Naive thymus-derived CD8-positive, alpha-beta T cell (primary cell): ENCODE data around the gene SRRD. TPM values are rescaled to one million over a fixed set of nuclear protein-coding genes. Genes with fewer than 3 reads are reported as not detected.

ENCODE experiments used
- ATAC-seq, 2 donors: fragments of 150-1000 bp; cut with Tn5 transposase in 1 of 2; sonication (Bioruptor Pico), chemical (Tn5 transposase) in 1 of 2; 1 replicate in 1 of 2; 2 replicates in 1 of 2; pipeline ENCODE4 v1.10.0; 2021; ENCODE audit warnings: mild to moderate bottlenecking in 2 of 2, moderate library complexity in 2 of 2
- POLR2A ChIA-PET: fragments of 350-600 bp; sonication (Branson Sonifier 250); formaldehyde crosslinking; loops from one replicate; lab custom pipeline; 2021; ENCODE audit warnings: antibody characterized with exemption; lab: Charles Lee
- DNase-seq, 10 donors: peaks; one replicate each; pipeline versions ENCODE4 v3.0.0 to v3.0.0-alpha.2; 2020 to 2022
- H3K27ac Mint-ChIP-seq, 10 donors: one replicate each; pipeline ENCODE4 v1.8.0; 2020 to 2022; ENCODE audit warnings: mild to moderate bottlenecking in 10 of 10, mixed read lengths in 10 of 10, moderate library complexity in 4 of 10, inconsistent platforms in 1 of 10
- H3K27me3 Mint-ChIP-seq, 5 donors: one replicate each; pipeline ENCODE4 v1.8.0; 2021 to 2022; ENCODE audit warnings: mixed read lengths in 5 of 5
- H3K36me3 Mint-ChIP-seq, 3 donors: one replicate each; pipeline ENCODE4 v1.8.0; 2020 to 2022; ENCODE audit warnings: mixed read lengths in 3 of 3, mild to moderate bottlenecking in 2 of 3, inconsistent platforms in 1 of 3
- H3K4me1 Mint-ChIP-seq, 4 donors: one replicate each; pipeline ENCODE4 v1.8.0; 2021 to 2022; ENCODE audit warnings: mixed read lengths in 4 of 4
- H3K4me3 Mint-ChIP-seq, 10 donors: one replicate each; pipeline ENCODE4 v1.8.0; 2020 to 2022; ENCODE audit warnings: mild to moderate bottlenecking in 10 of 10, mixed read lengths in 10 of 10, moderate library complexity in 6 of 10, inconsistent platforms in 1 of 10
- H3K9me3 Mint-ChIP-seq, 9 donors: one replicate each; pipeline ENCODE4 v1.8.0; 2020 to 2022; ENCODE audit warnings: mixed read lengths in 9 of 9, mild to moderate bottlenecking in 3 of 9, inconsistent platforms in 1 of 9, moderate library complexity in 1 of 9
- polyA plus RNA-seq, 3 donors: library from polyadenylated mRNA; unstranded; fragments of 300-500 nt; fragmentation: Illumina TruSeq; gene quantifications; one replicate each; pipeline ENCODE4 v1.2.3, GENCODE V29; 2021
- total RNA-seq, 8 experiments: library from RNA in 2 of 8; stranded (reverse) in 2 of 8; gene quantifications; one replicate each; pipeline ENCODE4 v1.2.3 and lab custom pipeline; 2021 to 2026

SRRD gene
- total and polyA plus RNA-seq, 5 experiments from 2014 or later, result 17.1 to 27.0 (median 21.4) TPM

GRCh38 chr22:26487996-26488395 lies 4.3 kb downstream of the SRRD start:
- Mint-ChIP-seq H3K27me3 (no peaks in the 10 kb centered on the region), H3K27ac (peak overlapping the region in 5 of 10 donors; percentile 27 to 71 (median 47)), H3K36me3 (peaks cover 0 to 69% (median 5%) of the 10 kb centered on the region in 3 donors), H3K9me3 (no peaks in the 10 kb centered on the region), H3K4me1 (peaks cover 13 to 30% (median 28%) of the 10 kb centered on the region in 4 donors), H3K4me3 (no peak overlapping the region)
- POLR2A ChIA-PET, result no interaction called here
- ATAC-seq (no peak), DNase-seq (no peak)

GRCh38 chr22:26489447-26490036 lies 5.9 kb downstream of the SRRD start:
- DNase-seq (no peak), ATAC-seq (no peak)
- POLR2A ChIA-PET, result interaction anchor here (0.7 kb wide), 1 partner anchor 15 kb away, joined by 4 read pairs; no protein-coding TSS in a partner anchor
- H3K9me3 Mint-ChIP-seq, result no peaks in the 10 kb centered on the region
- no peaks in the 10 kb centered on the region for H3K27me3 Mint-ChIP-seq
- H3K4me3 Mint-ChIP-seq, result no peak overlapping the region
- peaks cover 7 to 20% (median 18%) of the 10 kb centered on the region in 4 donors for H3K4me1 Mint-ChIP-seq
- H3K27ac Mint-ChIP-seq, result peak overlapping the region in 7 of 10 donors; percentile 15 to 69 (median 43)
- H3K36me3 Mint-ChIP-seq, result peaks cover 0 to 85% (median 5%) of the 10 kb centered on the region in 3 donors

GRCh38 chr22:26492220-26492619 lies 8.5 kb downstream of the SRRD start:
- peak overlapping the region in 3 of 10 donors; percentile 43 to 62 (median 60) for H3K27ac Mint-ChIP-seq
- no peak overlapping the region for H3K4me3 Mint-ChIP-seq
- peaks cover 0 to 4% (median under 1%) of the 10 kb centered on the region in 4 donors for H3K4me1 Mint-ChIP-seq
- ATAC-seq (no peak), DNase-seq (no peak)
- POLR2A ChIA-PET, result interaction anchor here (1.2 kb wide), 1 partner anchor 61 kb away, joined by 3 read pairs; no protein-coding TSS in a partner anchor
- no peaks in the 10 kb centered on the region for H3K27me3 Mint-ChIP-seq
- H3K36me3 Mint-ChIP-seq, result peaks cover 0 to 94% (median 12%) of the 10 kb centered on the region in 3 donors
- no peaks in the 10 kb centered on the region for H3K9me3 Mint-ChIP-seq

- H3K36me3 Mint-ChIP-seq, result peaks cover 0 to 94% (median 19%) of the 10 kb centered on the region in 3 donors
Observed at GRCh38 chr22:26494506-26494905, 10.8 kb downstream of the SRRD start.

GRCh38 chr22:26496456-26496855 lies 12.8 kb downstream of the SRRD start:
- ATAC-seq (no peak), DNase-seq (no peak)
- H3K36me3 Mint-ChIP-seq, result peaks cover 0 to 89% (median 17%) of the 10 kb centered on the region in 3 donors
- no peak overlapping the region for H3K4me3 Mint-ChIP-seq
- no peaks in the 10 kb centered on the region for H3K9me3 Mint-ChIP-seq
- no peak overlapping the region for H3K27ac Mint-ChIP-seq
- H3K4me1 Mint-ChIP-seq, result peaks cover 0 to 6% (median 3%) of the 10 kb centered on the region in 4 donors
- POLR2A ChIA-PET, result interaction anchor here (1.2 kb wide), 1 partner anchor 13 kb away, joined by 5 read pairs; the partner anchor contains the start of genes HPS4 and SRRD
- H3K27me3 Mint-ChIP-seq, result no peaks in the 10 kb centered on the region

More at GRCh38 chr22:26494506-26494905, 10.8 kb downstream of the SRRD start:
- ATAC-seq (no peak), DNase-seq (no peak)
- Mint-ChIP-seq H3K27me3 (no peaks in the 10 kb centered on the region), H3K27ac (peak overlapping the region in 4 of 10 donors; percentile 15 to 63 (median 36)), H3K4me1 (peaks cover 0 to 4% (median 2%) of the 10 kb centered on the region in 4 donors), H3K4me3 (no peak overlapping the region), H3K9me3 (no peaks in the 10 kb centered on the region)
- POLR2A ChIA-PET, result interaction anchor here (1.7 kb wide), 1 partner anchor 11 kb away, joined by 9 read pairs; the partner anchor contains the start of genes HPS4 and SRRD

GRCh38 chr22:26499188-26499703 lies 15.6 kb downstream of the SRRD start:
- no peak for DNase-seq
- POLR2A ChIA-PET, result interaction anchor here (1.0 to 1.1 kb wide), 2 partner anchors 15 to 173 kb away, joined by 3 to 4 read pairs; partner anchors contain the start of genes HPS4 and SRRD
- Mint-ChIP-seq H3K4me3 (no peak overlapping the region), H3K27me3 (no peaks in the 10 kb centered on the region), H3K36me3 (peaks cover 0 to 91% (median 30%) of the 10 kb centered on the region in 3 donors), H3K4me1 (peaks cover 17 to 31% (median 20%) of the 10 kb centered on the region in 4 donors), H3K27ac (no peak overlapping the region), H3K9me3 (no peaks in the 10 kb centered on the region)
- ATAC-seq, result no peak

GRCh38 chr22:26501996-26502395 lies 18.3 kb downstream of the SRRD start:
- no peak for ATAC-seq
- POLR2A ChIA-PET, result interaction anchor here (0.6 to 3.3 kb wide), 3 partner anchors 18 to 141 kb away, joined by 5 to 14 read pairs (median 6); partner anchors contain the start of genes HPS4 and SRRD
- H3K27ac Mint-ChIP-seq, result peak overlapping the region in 6 of 10 donors; percentile 11 to 88 (median 77)
- no peak overlapping the region for H3K4me3 Mint-ChIP-seq
- no peak for DNase-seq
- H3K4me1 Mint-ChIP-seq, result peaks cover 18 to 33% (median 22%) of the 10 kb centered on the region in 4 donors
- H3K27me3 Mint-ChIP-seq, result no peaks in the 10 kb centered on the region
- H3K36me3 Mint-ChIP-seq, result peaks cover 0 to 92% (median 41%) of the 10 kb centered on the region in 3 donors
- H3K9me3 Mint-ChIP-seq, result no peaks in the 10 kb centered on the region

- ATAC-seq (peak; percentile 98 to 99), DNase-seq (peak; percentile 43 to 88 (median 74))
- Mint-ChIP-seq H3K36me3 (peaks cover 0 to 88% (median 35%) of the 10 kb centered on the region in 3 donors), H3K4me1 (peaks cover 16 to 31% (median 22%) of the 10 kb centered on the region in 4 donors), H3K27me3 (no peaks in the 10 kb centered on the region), H3K4me3 (peak overlapping the region; percentile 13 to 85 (median 68)), H3K9me3 (no peaks in the 10 kb centered on the region), H3K27ac (peak overlapping the region; percentile 68 to 91 (median 87))
- POLR2A ChIA-PET, result interaction anchor here (0.6 to 3.3 kb wide), 10 partner anchors 10 to 170 kb away, joined by 3 to 14 read pairs (median 6); partner anchors contain the start of genes HPS4, SRRD and TFIP11
Observed at GRCh38 chr22:26502688-26503561, 19.2 kb downstream of the SRRD start.

- Mint-ChIP-seq H3K4me3 (peak overlapping the region in 6 of 10 donors; percentile 27 to 85 (median 74)), H3K36me3 (peaks cover 0 to 89% (median 35%) of the 10 kb centered on the region in 3 donors), H3K9me3 (no peaks in the 10 kb centered on the region), H3K27ac (peak overlapping the region; percentile 53 to 91 (median 87)), H3K4me1 (peaks cover 16 to 31% (median 23%) of the 10 kb centered on the region in 4 donors), H3K27me3 (no peaks in the 10 kb centered on the region)
- DNase-seq (no peak), ATAC-seq (no peak)
- POLR2A ChIA-PET, result interaction anchor here (0.8 to 3.3 kb wide), 8 partner anchors 9 to 169 kb away, joined by 4 to 14 read pairs (median 8); partner anchors contain the start of genes HPS4, SRRD and TFIP11
Observed at GRCh38 chr22:26503758-26504157, 20.1 kb downstream of the SRRD start.

- Mint-ChIP-seq H3K36me3 (peaks cover 3 to 68% (median 29%) of the 10 kb centered on the region in 3 donors), H3K4me1 (peaks cover 24 to 55% (median 51%) of the 10 kb centered on the region in 4 donors), H3K27me3 (no peaks in the 10 kb centered on the region), H3K27ac (no peak overlapping the region), H3K9me3 (no peaks in the 10 kb centered on the region), H3K4me3 (no peak overlapping the region)
- POLR2A ChIA-PET, result interaction anchor here (0.5 to 1.1 kb wide), 2 partner anchors 22 to 25 kb away, joined by 3 to 7 read pairs; partner anchors contain the start of genes HPS4 and SRRD
- ATAC-seq (no peak), DNase-seq (no peak)
Observed at GRCh38 chr22:26508148-26508547, 24.5 kb downstream of the SRRD start.

GRCh38 chr22:26512149-26512793 lies 28.6 kb downstream of the SRRD start, which contains the start of gene TFIP11:
Gene TFIP11 (minus strand): TSS chr22:26512473. CDS start chr22:26510272, 2,201 bp downstream.
- peak within 1 kb of the TSS; percentile 95 to 100 (median 99) for H3K4me3 Mint-ChIP-seq
- POLR2A ChIA-PET, result interaction anchor here (0.7 to 2.1 kb wide), 6 partner anchors 9 to 1384 kb away, joined by 3 to 25 read pairs (median 8); partner anchors contain the start of genes HPS4 and SRRD
- peaks cover 3 to 32% (median 10%) of the 10 kb centered on the region in 3 donors for H3K36me3 Mint-ChIP-seq
- DNase-seq (peak; percentile 80 to 94 (median 85)), ATAC-seq (peak; percentile 95 to 97)
- H3K4me1 Mint-ChIP-seq, result peaks cover 18 to 50% (median 44%) of the 10 kb centered on the region in 4 donors
- peak within 1 kb of the TSS; percentile 97 to 100 (median 99) for H3K27ac Mint-ChIP-seq
- no peaks in the 10 kb centered on the region for H3K27me3 Mint-ChIP-seq
- no peaks in the 10 kb centered on the region for H3K9me3 Mint-ChIP-seq
